NOMO-1 (cell line): ENCODE results near the gene ANXA2.
A peak's percentile ranks its signal among the peaks of the same experiment; 100 is the strongest.
"Not testable (repeated sequence)": the region's sequence is repeated elsewhere in the genome, so short reads cannot be mapped to it uniquely, and the experiment has no call there.

ENCODE experiments used
- DNase-seq, 2 experiments: peaks; one replicate each; lab custom pipeline; 2025; ENCODE audit not compliant: unreplicated experiment in 2 of 2; lab: John Stamatoyannopoulos, UW

ANXA2 gene

DNA sequence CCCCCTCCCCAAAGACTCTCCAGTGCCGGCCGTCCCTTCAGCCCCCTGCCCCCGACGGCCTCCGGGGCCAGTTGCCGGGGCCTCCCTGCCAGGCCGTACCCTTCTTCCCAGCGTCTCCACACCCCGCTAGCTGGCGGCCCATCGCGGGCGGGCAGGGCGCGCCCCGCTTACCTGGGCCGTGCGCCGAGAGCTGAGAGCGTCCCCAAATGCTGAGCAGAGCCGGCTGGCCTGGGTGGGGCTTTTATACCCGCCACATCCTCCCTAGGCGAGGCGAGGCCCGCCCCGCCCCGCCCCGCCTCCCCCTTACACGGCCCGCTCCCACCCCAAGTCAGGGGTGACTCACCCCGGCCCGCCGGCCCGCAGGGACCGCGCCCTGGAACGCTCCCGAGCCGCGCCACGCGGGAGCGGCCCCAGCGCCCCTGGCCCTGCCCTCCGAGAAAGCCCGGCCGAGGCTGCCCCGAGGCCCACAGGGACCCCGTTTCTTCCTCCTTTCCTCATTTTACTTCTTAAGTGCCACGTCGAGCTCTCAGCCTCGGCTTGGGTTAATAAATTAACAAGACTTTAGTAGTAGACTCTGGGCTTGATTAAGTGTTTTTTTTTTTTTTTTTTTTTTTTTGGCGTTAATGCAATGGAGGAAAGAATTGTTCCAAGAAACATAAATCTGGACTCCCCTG lies at the start of gene ANXA2:
Gene ANXA2, minus strand, starts transcription at position 215 of the 674 bp plus-strand sequence. CDS start 11,911 bp downstream, outside the sequence.
- DNase-seq, result peak; percentile 73 to 89

DNA sequence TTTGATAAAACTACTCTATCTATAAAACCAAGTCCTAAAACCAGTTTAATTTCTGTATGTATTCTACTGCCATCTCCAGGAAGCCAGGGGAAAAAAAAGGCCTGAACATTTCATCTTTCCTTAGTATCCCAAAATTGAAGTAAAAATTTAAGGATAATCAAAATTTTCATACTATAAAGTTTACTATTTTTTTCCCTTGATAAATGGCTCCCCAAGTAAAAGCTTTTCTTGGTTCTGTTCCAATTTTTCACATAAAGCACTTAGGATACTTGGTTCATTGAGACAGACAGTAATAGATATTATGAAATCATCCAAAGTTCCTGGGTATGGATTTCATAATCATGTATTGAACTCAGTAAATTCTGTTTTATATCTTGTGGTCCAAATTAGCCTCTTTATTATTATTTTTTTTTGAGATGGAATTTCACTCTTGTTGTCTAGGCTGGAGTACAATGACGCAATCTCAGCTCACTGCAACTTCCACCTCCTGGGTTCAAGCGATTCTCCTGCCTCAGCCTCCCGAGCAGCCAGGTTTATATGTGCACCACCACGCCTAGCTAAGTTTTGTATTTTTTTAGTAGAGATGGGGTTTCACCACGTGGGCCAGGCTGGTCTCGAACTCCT lies 46.6 kb upstream of the ANXA2 start:
- DNase-seq, result peak in 1 of 2 experiments; percentile 23

DNA sequence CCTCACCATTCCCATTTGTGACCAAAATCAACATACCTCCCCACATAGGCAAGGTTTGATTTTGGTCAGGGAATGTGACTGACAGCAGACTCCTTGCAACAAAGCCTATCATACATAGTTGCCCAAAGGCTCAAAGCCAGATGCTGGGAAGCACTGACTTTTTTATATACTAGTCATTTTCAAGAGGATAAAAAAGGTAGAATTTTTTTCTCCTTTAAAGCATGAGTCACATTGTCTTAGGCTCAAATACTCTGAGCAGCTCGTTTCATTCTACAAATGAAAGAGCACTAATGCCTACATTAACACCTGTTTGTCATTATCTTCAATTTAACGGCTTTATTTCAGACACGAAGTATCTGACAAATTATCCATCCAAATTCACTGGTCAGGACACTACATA lies 45.0 kb upstream of the ANXA2 start:
- no peak for DNase-seq

DNA sequence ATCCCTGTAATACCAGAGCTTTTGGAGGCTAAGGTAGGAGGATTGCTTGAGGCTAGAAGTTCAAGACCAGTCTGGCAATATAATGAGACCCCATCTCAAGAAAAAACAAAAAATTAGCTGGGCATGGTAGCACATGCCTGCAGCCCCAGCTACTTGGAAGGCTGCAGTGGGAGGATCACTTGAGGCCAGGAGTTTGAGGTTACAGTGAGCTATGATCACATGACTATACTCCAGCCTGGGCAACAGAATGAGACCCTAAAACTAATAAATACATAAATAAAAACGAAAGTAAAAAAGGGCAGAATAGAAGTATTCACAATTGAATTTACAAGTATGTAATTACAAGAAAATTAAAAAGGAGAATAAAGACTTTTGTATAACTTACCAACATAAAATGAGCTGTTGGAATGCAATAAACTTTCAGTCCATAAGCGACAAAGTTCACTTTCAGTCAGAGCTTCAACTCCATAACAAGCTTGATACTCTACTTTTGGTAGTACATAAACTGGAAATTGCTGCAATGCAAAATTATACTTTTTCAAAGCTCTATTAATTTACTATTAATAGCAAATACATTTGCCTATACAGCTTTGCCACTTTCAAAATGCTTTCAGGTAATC lies 44.4 kb upstream of the ANXA2 start:
- no peak for DNase-seq

DNA sequence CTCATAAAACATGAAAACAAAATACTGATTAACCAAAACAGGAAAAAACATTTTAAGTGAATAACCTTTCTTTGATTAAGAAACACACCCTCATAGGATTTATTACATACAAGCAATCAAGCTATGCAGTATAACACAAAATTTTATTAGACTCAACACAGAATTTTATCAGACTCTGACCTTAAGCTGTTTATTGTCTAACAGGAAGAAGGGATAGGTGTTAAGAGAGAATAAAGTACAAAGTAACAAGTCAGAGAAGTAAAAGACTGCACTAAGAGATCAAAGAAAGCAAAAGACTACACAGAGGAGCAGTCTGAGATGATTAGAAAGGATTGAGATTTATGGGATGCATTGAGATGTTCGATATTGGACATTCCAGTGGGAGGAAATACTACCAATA lies 43.5 kb upstream of the ANXA2 start:
- DNase-seq, result no peak

DNA sequence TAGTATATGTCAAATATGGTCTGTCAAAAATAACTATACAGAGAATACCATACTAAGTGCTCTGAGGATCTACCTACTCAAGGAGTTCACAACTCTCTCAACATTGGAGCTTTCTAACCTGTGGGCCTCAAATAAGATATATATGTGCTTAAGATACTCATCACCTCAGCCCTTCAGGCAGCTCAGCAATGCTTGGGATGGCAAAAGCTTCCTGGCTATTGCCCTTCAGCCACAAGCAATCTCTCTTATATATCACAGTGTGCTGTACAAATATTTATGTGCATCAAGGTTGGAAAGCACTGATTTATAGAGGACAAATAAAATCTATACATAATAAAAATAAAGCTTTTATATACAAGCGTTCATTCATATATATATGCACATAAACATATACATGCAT lies 40.9 kb upstream of the ANXA2 start:
- DNase-seq, result no peak

DNA sequence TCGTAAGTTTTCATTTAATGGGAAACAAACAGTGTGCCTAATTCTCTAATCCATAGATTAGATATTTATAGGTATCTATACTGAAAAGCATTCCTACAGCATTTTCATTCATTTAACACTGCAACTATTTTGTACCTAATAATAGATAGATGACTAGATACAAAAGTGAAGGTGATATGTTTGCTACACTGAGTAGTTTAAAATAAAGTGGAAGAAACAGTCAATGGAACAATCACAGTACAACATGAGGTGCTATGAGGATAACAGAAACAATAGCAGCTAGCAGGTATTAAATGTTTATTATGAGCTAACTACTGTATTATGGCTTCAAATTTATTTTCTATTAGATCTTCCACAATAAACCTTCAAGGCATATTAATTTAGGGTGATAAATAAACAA lies 31.1 kb upstream of the ANXA2 start:
- no peak for DNase-seq

DNA sequence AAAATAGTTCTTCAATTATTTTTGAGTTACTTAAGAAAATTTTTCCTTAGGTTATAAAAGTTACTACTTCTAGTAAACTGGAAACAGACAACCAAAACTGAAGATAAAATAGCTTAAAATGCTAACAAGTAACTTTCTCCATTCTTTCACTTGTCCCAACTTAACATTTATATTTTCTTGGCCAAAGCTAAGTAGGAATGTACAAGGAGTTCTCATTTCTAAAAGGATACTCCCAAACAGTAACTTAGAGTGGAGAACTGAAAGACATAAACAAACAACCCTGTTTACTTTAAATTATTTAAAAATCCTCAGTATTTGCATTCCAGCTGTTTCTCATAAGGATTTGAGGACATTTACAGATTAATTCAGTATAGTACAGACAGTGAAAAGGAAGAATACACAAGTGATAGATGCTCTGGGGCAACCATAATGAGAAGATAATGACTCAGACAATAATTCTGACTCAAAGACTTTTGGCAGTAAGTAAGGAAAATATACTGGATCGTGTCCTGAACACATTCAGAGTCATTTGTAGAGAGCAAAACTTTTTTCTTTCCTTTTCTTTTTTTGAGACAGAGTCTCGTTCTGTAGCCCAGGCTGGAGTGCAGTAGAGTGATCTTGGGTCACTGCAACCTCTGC lies 29.2 kb upstream of the ANXA2 start:
- DNase-seq, result no peak

DNA sequence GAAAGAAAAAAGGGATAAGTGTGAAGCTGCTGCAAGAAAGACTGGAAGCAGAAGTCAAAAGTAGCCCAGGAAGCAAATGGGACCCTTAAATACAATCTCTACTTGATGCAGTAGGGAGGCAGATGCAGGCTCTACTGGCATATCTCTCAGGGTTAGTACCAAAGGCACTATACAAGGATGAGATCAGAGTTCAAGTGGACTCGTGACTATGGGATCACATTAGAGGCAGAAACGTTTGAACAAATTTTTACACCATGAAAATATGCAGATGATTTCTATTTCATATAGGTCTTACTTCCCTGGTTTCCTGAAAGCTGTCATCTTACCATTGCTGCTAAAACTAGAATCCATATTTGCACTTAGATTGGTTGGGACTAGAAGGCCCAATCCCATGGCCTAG lies 27.7 kb upstream of the ANXA2 start:
- no peak for DNase-seq

DNA sequence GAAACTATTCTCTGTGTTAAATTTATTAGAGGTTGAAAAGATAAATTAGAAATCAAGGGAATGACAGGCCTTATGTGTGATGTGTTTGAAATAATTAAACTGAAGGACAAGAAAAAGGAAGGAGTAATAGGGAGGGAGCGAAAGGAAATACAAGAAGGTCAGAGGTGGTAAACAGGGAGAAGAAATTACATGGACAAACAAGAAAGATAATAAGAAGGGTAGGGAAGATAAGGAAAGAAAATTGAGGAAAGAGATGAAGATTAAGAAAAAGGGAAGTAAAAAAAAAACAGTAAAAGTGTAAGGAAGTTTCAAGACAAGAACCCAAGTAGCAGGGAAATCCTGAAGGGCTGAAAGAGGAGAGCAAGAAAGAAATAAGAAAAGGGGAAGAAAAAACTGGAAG lies 26.2 kb upstream of the ANXA2 start:
- DNase-seq, result no peak

DNA sequence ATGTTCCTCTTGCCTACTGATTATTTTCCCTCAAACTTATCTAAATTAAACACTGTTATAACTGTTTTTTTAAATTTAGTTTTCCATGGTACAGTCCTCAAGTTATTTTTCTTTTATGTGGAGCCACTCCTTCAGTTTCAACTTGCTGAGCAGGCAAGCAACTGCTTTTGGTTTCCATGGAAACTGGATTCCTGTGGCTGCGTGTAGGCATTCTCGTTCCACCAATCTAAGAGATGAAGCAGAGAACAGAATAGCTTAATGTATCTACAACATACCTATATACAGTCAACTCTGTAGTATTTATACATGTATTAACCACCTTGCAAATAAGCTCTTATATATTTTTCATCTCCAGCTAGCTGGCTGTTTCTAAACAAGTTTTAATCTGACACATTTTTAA lies 25.8 kb upstream of the ANXA2 start:
- no peak for DNase-seq

DNA sequence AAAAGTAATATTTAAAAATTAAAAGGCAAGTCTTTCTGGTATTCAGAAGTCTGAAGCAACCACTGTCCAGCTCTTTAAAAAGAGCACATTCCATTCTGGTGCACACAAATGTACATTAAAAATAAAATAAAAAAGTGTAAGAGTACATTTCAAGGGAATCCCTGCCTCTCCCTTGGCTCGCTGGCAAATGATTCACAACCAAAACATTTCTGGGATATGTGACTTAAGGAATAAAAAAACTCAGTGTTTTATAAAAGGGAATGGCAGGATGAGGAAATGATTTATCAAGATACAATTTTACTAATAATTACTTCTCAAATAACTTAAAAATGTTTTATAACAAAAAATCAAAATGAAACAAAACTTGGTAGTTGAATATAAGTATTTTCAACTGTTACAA lies 23.8 kb upstream of the ANXA2 start:
- DNase-seq, result no peak

DNA sequence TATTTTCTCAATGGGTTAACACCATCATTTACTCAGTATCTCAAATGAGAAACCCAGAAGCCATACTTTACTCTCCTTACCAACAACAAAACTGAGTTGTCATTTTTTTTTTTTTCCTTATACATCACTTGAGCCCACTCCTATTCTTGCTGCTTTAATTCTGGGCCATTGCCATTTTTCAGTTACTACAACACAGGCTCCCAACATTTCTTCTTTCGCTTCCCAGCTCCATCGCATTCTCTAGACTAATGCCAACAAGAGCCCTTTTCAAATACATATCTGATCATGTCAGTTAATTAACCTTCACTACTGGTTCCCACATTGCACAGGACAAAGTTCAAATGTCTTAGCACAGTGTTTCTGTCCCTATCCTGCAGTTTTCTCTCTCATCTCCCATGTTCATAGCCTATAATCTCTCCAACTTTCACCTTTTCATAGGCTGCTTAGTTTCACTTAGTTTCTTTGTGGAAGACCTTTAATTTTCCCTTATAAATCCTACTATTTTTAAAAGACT lies 22.5 kb upstream of the ANXA2 start:
- DNase-seq, result no peak

DNA sequence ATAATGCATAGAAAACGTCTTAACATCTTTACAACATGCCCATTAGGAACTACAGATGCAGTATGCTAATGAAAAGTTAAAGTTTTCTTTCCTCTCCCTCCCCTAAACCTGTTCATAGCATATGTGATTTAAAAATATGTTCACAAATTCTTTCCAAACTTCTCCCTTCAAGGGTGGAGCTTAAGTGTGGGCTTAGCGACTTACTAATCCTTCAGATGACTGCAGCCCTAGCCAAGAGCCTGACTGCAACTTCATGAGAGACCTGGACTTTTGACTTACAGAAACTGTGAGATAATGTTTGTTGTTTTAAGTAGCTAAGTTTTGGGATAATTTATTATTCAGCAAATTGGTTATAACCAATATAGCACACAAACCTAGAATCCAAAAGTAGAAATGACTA lies 22.0 kb upstream of the ANXA2 start:
- no peak for DNase-seq

DNA sequence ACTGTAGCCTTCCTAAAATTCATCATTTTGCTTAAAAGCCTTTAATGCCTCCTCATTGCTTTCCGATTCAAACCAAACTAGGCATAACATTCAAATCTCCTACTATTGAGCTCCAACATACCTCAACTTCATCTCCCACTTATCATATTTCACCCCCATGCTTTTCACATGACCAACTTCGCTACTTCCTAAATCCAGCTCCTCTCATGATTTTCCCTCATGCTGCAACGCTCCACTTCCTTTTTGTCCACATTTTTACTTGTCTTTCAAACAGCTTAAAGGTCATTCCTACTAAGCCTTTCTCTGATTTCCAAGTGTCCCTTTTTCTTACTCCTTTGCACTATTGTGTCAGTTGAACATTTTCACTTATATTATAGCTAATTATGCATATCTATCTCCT lies 20.3 kb upstream of the ANXA2 start:
- no peak for DNase-seq

DNA sequence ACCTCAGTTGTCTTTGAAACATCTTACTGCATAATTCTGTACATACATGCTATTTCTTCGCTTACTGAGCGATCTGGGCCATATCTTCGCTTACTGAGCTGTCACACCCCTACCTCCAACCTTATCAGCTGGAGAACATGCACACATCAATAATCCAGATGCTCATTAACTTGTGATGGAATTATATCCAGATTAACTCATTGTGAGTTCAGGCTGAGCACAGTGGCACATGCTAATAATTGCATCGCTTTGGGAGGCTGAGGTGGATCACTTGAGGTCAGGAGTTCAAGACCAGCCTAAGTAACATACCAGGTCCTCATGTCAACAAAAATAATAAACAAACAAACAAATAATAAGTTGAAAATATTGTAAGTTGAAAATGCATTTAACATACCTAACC lies 19.3 kb upstream of the ANXA2 start:
- DNase-seq, result no peak

DNA sequence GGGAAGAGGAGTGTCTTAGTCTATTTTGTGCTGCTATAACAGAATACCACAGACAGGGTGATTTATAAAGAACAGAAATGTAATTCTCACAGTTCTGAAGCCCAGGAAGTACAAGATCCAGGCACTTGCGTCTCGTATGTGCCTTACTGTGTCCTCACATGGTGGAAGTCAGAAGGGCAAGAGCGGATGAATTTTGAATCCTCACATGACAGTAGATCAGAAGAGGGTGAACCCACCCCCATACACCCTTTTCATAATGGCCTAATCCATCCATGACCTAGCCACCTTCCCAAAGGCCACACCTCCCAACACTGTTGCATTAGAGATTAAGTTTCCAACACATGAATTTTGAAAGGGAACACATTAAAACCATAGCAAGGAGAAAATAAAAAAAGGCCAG lies 18.7 kb upstream of the ANXA2 start:
- DNase-seq, result no peak

DNA sequence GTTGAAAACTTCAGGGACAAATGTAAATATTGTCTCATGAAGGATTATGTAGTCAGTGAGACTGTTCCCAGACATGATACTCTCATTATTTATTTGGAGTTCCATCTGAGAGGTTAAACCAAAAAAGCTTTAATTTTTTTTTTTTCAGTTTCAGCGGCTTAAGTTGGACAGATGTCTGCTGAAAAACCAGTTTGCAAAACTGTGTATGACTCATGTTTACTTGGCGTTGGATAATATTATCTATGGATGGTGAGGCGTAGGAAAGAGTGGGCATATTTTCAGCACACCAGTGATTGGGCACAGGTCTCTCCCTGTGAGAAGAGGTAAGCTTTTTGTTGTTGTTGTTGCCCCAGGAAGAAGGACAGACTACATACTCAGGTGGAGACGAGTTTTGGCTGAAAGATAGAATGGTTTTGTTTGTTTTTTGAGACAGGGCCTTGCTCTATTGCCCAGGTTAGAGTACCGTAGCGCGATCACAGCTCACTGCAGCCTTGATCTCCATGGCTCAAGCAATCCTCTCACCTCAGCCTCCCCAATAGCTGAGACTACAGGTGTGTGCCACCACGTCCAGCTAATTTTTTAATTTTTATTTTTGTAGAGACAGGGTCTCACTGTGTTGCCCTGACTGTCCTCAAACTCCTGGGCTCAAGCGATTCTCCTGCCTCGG lies 16.4 kb upstream of the ANXA2 start:
- no peak for DNase-seq

DNA sequence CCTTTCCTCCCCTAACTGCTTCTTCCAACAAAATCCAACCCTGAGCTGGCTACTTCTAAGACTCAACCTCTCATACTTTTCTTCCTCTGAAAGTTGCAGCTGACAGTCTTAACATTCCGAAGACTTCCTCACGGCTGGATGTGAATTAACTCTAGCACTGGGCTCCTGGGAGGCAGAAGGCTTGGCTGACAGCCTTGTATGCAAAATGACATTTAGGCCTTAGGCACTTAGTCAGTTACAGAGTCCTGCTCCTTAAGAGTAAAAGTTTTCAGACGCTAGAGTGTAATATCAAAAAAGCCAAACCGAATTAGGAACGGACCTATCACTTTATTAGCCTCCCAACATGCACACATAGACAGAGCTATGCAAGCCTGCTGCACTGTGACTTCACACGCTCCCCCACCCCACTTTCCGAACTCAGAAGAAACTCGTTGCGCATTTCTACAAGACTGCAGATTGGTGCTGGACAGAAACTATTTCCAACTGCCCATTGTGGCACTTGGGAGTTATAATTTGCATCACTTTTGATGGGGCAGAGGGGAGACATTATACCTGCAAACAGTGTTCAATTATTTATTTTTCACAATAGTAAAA lies 15.5 kb upstream of the ANXA2 start:
- no peak for DNase-seq

DNA sequence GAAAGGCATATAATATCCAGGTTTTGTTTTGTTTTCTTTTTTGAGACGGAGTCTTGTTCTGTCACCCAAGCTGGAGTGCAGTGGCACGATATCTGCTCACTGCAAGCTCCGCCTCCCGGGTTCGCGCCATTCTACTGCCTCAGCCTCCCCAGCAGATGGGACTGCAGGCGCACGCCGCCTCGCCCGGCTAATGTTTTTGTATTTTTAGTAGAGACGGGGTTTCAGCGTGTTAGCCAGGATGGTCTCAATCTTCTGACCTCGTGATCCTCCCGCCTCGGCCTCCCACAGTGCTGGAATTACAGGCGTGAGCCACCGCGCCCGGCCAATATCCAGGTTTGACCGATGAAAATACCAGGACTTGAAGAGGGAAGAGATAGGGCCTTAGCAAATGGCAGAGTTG lies 15.0 kb upstream of the ANXA2 start:
- not testable (repeated sequence) for DNase-seq
